HG03469 (cell line): ENCODE results near the gene OR6C2.
"Not testable (repeated sequence)": the region's sequence is repeated elsewhere in the genome, so short reads cannot be mapped to it uniquely, and the experiment has no call there.

Experiments
- ATAC-seq: cut with Tn5 transposase; IDR thresholded peaks from one replicate; pipeline ENCODE4 v1.9.1; 2021; ENCODE audit warnings: mild to moderate bottlenecking, moderate library complexity, moderate number of reproducible peaks; ENCODE audit not compliant: unreplicated experiment

The OR6C2 gene

GRCh38 chr12:55443776-55444175, at the start of gene OR6C2:
Gene OR6C2, plus strand, starts transcription at chr12:55444076. Its CDS starts 8,138 bp downstream, at chr12:55452214.
- ATAC-seq = no peak

- ATAC-seq = no peak
These were observed 47.5 kb upstream of the OR6C2 start for GRCh38 chr12:55396326-55396725.

GRCh38 chr12:55400229-55400628, 43.6 kb upstream of the OR6C2 start, which contains the start of gene OR6C65:
Gene OR6C65, plus strand, starts transcription at chr12:55400529. Its CDS starts 0 bp downstream, at chr12:55400529.
- no peak for ATAC-seq

GRCh38 chr12:55407866-55408265, 36.0 kb upstream of the OR6C2 start:
- no peak for ATAC-seq

GRCh38 chr12:55409133-55409532, 34.7 kb upstream of the OR6C2 start:
- not testable (repeated sequence) for ATAC-seq

- ATAC-seq = not testable (repeated sequence)
These were observed 31.7 kb upstream of the OR6C2 start for GRCh38 chr12:55412138-55412537.

- not testable (repeated sequence) for ATAC-seq
These were observed 30.1 kb upstream of the OR6C2 start for GRCh38 chr12:55413498-55414388.

- ATAC-seq = not testable (repeated sequence)
These were observed 29.5 kb upstream of the OR6C2 start for GRCh38 chr12:55414396-55414823.

- not testable (repeated sequence) for ATAC-seq
These were observed 29.0 kb upstream of the OR6C2 start for GRCh38 chr12:55414889-55415288.

GRCh38 chr12:55416961-55417360, 26.9 kb upstream of the OR6C2 start:
- no peak for ATAC-seq

- no peak for ATAC-seq
These were observed 23.4 kb upstream of the OR6C2 start for GRCh38 chr12:55420307-55420962.

- ATAC-seq = no peak
These were observed 17.9 kb upstream of the OR6C2 start, which contains the start of gene OR6C76 for GRCh38 chr12:55425954-55426353. Gene OR6C76, plus strand, starts transcription at chr12:55426254. Its CDS starts 0 bp downstream, at chr12:55426254.

- no peak for ATAC-seq
These were observed 15.3 kb upstream of the OR6C2 start for GRCh38 chr12:55428331-55429243.

GRCh38 chr12:55441233-55441632, 2.6 kb upstream of the OR6C2 start:
- ATAC-seq = not testable (repeated sequence)

GRCh38 chr12:55445357-55445756, 1.5 kb downstream of the OR6C2 start:
- ATAC-seq = no peak

- no peak for ATAC-seq
These were observed 2.5 kb downstream of the OR6C2 start for GRCh38 chr12:55446326-55446725.

GRCh38 chr12:55448825-55449224, 4.9 kb downstream of the OR6C2 start:
- no peak for ATAC-seq

GRCh38 chr12:55464926-55465325, 21.1 kb downstream of the OR6C2 start:
- not testable (repeated sequence) for ATAC-seq

GRCh38 chr12:55467836-55468235, 24.0 kb downstream of the OR6C2 start:
- no peak for ATAC-seq

- ATAC-seq = no peak
These were observed 25.4 kb downstream of the OR6C2 start for GRCh38 chr12:55469291-55469690.
